GM19023 (cell line): ENCODE measurements around the gene SNED1.

ENCODE experiments used
- ATAC-seq: cut with Tn5 transposase; IDR thresholded peaks from one replicate; pipeline ENCODE4 v1.9.1; 2021; ENCODE audit warnings: mild to moderate bottlenecking, moderate library complexity; ENCODE audit not compliant: unreplicated experiment

SNED1 gene

GRCh38 chr2:241020629-241021190 is 22.3 kb downstream of the SNED1 start:
- ATAC-seq, result no peak

- ATAC-seq, result no peak
Observed at GRCh38 chr2:241025639-241026038, 27.2 kb downstream of the SNED1 start.

GRCh38 chr2:241029599-241030332 is 31.3 kb downstream of the SNED1 start:
- no peak for ATAC-seq

- no peak for ATAC-seq
Observed at GRCh38 chr2:241030333-241030680, 31.9 kb downstream of the SNED1 start.

GRCh38 chr2:241030883-241031282 is 32.5 kb downstream of the SNED1 start:
- no peak for ATAC-seq

- ATAC-seq, result no peak
Observed at GRCh38 chr2:241031436-241032165, 33.2 kb downstream of the SNED1 start.

GRCh38 chr2:241033336-241033987 is 35.0 kb downstream of the SNED1 start:
- no peak for ATAC-seq

GRCh38 chr2:241033994-241034393 is 35.6 kb downstream of the SNED1 start:
- ATAC-seq, result no peak

GRCh38 chr2:241034490-241035141 is 36.2 kb downstream of the SNED1 start:
- no peak for ATAC-seq

GRCh38 chr2:241035142-241035817 is 36.9 kb downstream of the SNED1 start:
- no peak for ATAC-seq

GRCh38 chr2:241035818-241036396 is 37.5 kb downstream of the SNED1 start:
- peak; percentile 10 for ATAC-seq

GRCh38 chr2:241036397-241036963 is 38.1 kb downstream of the SNED1 start:
- ATAC-seq, result peak; percentile 77

- ATAC-seq, result peak; percentile 22
Observed at GRCh38 chr2:241036964-241037421, 38.6 kb downstream of the SNED1 start.

GRCh38 chr2:241037498-241037897 is 39.1 kb downstream of the SNED1 start:
- no peak for ATAC-seq

- ATAC-seq, result no peak
Observed at GRCh38 chr2:241038374-241039180, 40.2 kb downstream of the SNED1 start.

- no peak for ATAC-seq
Observed at GRCh38 chr2:241039416-241039815, 41.0 kb downstream of the SNED1 start.

- ATAC-seq, result no peak
Observed at GRCh38 chr2:241040081-241040803, 41.8 kb downstream of the SNED1 start.

GRCh38 chr2:241041589-241042158 is 43.3 kb downstream of the SNED1 start:
- ATAC-seq, result peak; percentile 62
